ENCODE results near the gene MBD4. TPM values are rescaled to one million over a fixed set of nuclear protein-coding genes. Genes with fewer than 3 reads are reported as not detected.
"Not testable (repeated sequence)": the region's sequence is repeated elsewhere in the genome, so short reads cannot be mapped to it uniquely, and the experiment has no call there.

MBD4 gene
- polyA plus RNA-seq, 1 donor (not counting 4 experiments of a cell fraction or from before 2014, with no cell fraction given), result 35.0 TPM

DNA sequence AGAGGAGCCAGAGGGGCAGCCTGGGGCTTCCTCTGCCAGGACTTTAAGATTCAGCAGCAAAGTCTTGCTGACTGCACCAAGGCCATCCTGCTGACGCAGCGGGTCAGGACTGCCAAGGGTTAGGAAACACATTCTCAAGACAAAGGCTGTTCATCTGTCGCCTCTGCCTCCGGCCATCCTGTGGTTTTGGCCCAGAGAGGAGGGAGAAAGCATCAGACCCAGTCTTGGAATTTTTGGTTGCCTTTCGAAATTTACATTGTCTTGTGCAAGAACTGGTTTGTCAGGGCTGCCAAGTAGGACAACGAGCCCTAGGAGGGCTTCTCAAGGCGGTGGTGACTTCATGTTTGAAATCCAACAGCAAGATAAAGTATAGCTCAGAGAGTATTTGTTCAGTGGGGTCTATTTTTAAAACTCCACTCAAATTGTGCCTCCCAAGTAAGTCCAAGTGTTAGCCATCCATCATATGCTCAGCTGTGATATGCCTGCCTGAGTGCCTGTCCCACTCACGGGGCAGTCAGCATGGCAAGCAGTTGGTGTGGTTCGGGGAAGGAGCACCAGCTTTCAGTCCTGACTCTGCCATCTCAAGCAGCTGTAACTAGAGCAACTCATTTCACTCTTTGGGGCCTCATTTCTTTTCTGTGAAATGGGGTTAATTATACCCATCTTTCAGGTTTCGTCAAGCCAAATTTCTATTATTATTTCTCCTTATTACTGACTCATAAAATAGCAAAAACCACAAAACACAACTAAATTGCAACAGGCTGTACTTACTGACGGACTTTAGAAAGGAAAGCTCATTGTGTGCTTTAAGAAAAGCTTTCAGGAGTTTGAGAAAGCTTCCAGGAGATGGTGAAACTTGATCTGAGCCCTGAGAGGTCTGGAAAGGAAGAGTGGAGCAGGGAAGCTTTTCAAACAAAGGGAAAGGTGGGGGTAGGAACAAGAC lies 46.2 kb upstream of the MBD4 start:
- Histone ChIP-seq H3K9me1 (ENCODE audit: control insufficient read depth, extremely low read depth, insufficient read depth, low read length) (no peaks in the 10 kb centered on the region), H3K4me3 (ENCODE audit: control insufficient read depth in 2 of 3, extremely low read depth in 1 of 3, insufficient read depth in 2 of 3, low read depth in 1 of 3, low read length in 3 of 3) (no peak overlapping the region), H3K9ac (ENCODE audit: control insufficient read depth, extremely low read depth, insufficient read depth, low read length) (no peak overlapping the region), H3K36me3 (ENCODE audit: control insufficient read depth in 2 of 2, extremely low read depth in 1 of 2, insufficient read depth in 2 of 2, low read length in 2 of 2) (peaks cover 0 to 3% of the 10 kb centered on the region in 2 experiments), H2AFZ (ENCODE audit: control insufficient read depth, low read length) (no peak overlapping the region), H4K20me1 (ENCODE audit: control insufficient read depth, extremely low read depth, insufficient read depth, low read length) (no peaks in the 10 kb centered on the region), H3K27me3 (ENCODE audit: control insufficient read depth, extremely low read depth, insufficient read depth, low read length) (no peaks in the 10 kb centered on the region), H3K9me3 (ENCODE audit: control insufficient read depth, low read depth, low read length) (no peaks in the 10 kb centered on the region), H3K27ac (ENCODE audit: control insufficient read depth, insufficient read depth, low read length) (no peak overlapping the region), H3K4me1 (ENCODE audit: control insufficient read depth, extremely low read depth, insufficient read depth, low read length) (peaks cover 16% of the 10 kb centered on the region), H3K4me2 (ENCODE audit: control insufficient read depth, extremely low read depth, insufficient read depth, low read depth, low read length) (no peak overlapping the region), H3K79me2 (ENCODE audit: control insufficient read depth, insufficient read depth, low read length) (no peaks in the 10 kb centered on the region)
- FAIRE-seq (no peak), DNase-seq (ENCODE audit: low read depth, low spot score) (peak; percentile 17)
- TF ChIP-seq EZH2 (IDR thresholded peaks at IDR 0.05; ENCODE audit: low read length), result no peak
- TF ChIP-seq, protein P1, sequence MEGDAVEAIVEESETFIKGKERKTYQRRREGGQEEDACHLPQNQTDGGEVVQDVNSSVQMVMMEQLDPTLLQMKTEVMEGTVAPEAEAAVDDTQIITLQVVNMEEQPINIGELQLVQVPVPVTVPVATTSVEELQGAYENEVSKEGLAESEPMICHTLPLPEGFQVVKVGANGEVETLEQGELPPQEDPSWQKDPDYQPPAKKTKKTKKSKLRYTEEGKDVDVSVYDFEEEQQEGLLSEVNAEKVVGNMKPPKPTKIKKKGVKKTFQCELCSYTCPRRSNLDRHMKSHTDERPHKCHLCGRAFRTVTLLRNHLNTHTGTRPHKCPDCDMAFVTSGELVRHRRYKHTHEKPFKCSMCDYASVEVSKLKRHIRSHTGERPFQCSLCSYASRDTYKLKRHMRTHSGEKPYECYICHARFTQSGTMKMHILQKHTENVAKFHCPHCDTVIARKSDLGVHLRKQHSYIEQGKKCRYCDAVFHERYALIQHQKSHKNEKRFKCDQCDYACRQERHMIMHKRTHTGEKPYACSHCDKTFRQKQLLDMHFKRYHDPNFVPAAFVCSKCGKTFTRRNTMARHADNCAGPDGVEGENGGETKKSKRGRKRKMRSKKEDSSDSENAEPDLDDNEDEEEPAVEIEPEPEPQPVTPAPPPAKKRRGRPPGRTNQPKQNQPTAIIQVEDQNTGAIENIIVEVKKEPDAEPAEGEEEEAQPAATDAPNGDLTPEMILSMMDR (optimal IDR thresholded peaks at IDR 0.05 in 1 of 3, IDR thresholded peaks at IDR 0.05 in 1 of 3, conservative IDR thresholded peaks at IDR 0.05 in 1 of 3; ENCODE audit: extremely low read depth in 1 of 3, insufficient read depth in 2 of 3, low read length in 3 of 3), result no peak
- dilution Hi-C loops (cut with MboI; ENCODE audit: extremely low pct_ligation_motif_present, low sequenced_read_pairs), result no loop called here

DNA sequence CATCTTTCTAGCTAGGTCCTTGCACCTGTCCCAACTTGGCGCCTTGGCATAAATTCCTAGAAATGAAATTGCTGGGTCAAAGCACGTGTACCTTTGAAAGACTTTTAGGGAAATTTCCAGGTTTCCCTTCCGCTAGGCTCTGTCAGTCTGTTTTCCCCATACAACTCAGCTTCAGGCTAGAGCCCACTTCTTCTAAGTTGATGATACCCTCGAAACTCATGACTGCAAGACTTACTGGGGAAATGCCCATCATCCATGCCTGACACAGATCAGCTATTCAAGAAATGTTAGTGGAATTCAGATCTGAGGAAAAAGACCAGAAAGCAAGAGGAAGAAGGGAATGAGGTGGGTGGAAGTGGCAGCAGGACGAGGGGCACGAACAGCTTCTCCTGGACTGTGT lies 45.4 kb upstream of the MBD4 start:
- H3K4me2 ChIP-seq (ENCODE audit: control insufficient read depth, extremely low read depth, insufficient read depth, low read depth, low read length), result not testable (repeated sequence)
- H3K4me1 ChIP-seq (ENCODE audit: control insufficient read depth, extremely low read depth, insufficient read depth, low read length), result peaks cover 14% of the 10 kb centered on the region

More for the DNA sequence above, 45.4 kb upstream of the MBD4 start:
- H3K27me3 ChIP-seq (ENCODE audit: control insufficient read depth, extremely low read depth, insufficient read depth, low read length); H3K79me2 ChIP-seq (ENCODE audit: control insufficient read depth, insufficient read depth, low read length); H3K4me3 ChIP-seq (ENCODE audit: control insufficient read depth in 2 of 3, extremely low read depth in 1 of 3, insufficient read depth in 2 of 3, low read depth in 1 of 3, low read length in 3 of 3); DNase-seq (ENCODE audit: low read depth, low spot score); FAIRE-seq; H3K36me3 ChIP-seq (ENCODE audit: control insufficient read depth in 2 of 2, extremely low read depth in 1 of 2, insufficient read depth in 2 of 2, low read length in 2 of 2); H3K9me3 ChIP-seq (ENCODE audit: control insufficient read depth, low read depth, low read length); H3K9ac ChIP-seq (ENCODE audit: control insufficient read depth, extremely low read depth, insufficient read depth, low read length); H3K27ac ChIP-seq (ENCODE audit: control insufficient read depth, insufficient read depth, low read length); H4K20me1 ChIP-seq (ENCODE audit: control insufficient read depth, extremely low read depth, insufficient read depth, low read length); dilution Hi-C loops (cut with MboI; ENCODE audit: extremely low pct_ligation_motif_present, low sequenced_read_pairs); H2AFZ ChIP-seq (ENCODE audit: control insufficient read depth, low read length); H3K9me1 ChIP-seq (ENCODE audit: control insufficient read depth, extremely low read depth, insufficient read depth, low read length): not testable (repeated sequence)
